ENCODE results near the gene PDCD11. TPM values are rescaled to one million over a fixed set of nuclear protein-coding genes. Genes with fewer than 3 reads are reported as not detected.

Gene PDCD11
- total RNA-seq, 2 experiments from 2014 or later: 13.3 to 16.4 TPM

GRCh38 chr10:103476046-103476768 is 79.8 kb downstream of the PDCD11 start:
- Histone ChIP-seq H3K27ac (ENCODE audit: low read depth in 1 of 2, low read length in 2 of 2) (no peak overlapping the region), H3K27me3 (ENCODE audit: control insufficient read depth in 1 of 2, insufficient read depth in 2 of 2, low read length in 2 of 2) (no peaks in the 10 kb centered on the region), H3K36me3 (ENCODE audit: insufficient read depth, low read length) (no peaks in the 10 kb centered on the region), H3K9me3 (ENCODE audit: control insufficient read depth in 1 of 2, insufficient read depth in 1 of 2, low read length in 2 of 2) (no peaks in the 10 kb centered on the region), H3K4me3 (ENCODE audit: low read length) (no peak overlapping the region), H3K4me1 (ENCODE audit: insufficient read depth, low read length) (peaks cover 36% of the 10 kb centered on the region)
- intact Hi-C loops (cut with DNase I, micrococcal nuclease): no loop called here
- peaks cover 12% of the 10 kb centered on the region for H3K4me1 Mint-ChIP-seq (ENCODE audit: low read depth)
- H3K9me3 Mint-ChIP-seq: no peaks in the 10 kb centered on the region
- no peak overlapping the region for H3K27ac Mint-ChIP-seq
- POLR2A ChIA-PET: no interaction called here
- no peak overlapping the region for H3K4me3 Mint-ChIP-seq
- no peak for TF ChIP-seq CTCF (IDR thresholded peaks at IDR 0.05)
- DNase-seq: peak in 2 of 14 experiments; percentile 32 to 53
- ATAC-seq (ENCODE audit: poor library complexity): no peak
- no peaks in the 10 kb centered on the region for H3K36me3 Mint-ChIP-seq (ENCODE audit: low read depth)
- H3K27me3 Mint-ChIP-seq: no peaks in the 10 kb centered on the region
- CTCF ChIA-PET: interaction anchor here (1.1 to 1.6 kb wide), 4 partner anchors 22 to 60 kb away, joined by 3 to 6 read pairs (median 4); no protein-coding TSS in a partner anchor

- no peak overlapping the region for H3K4me3 ChIP-seq (ENCODE audit: low read length)
- no peak overlapping the region for H3K27ac ChIP-seq (ENCODE audit: low read depth in 1 of 2, low read length in 2 of 2)
- DNase-seq (no peak), ATAC-seq (ENCODE audit: poor library complexity) (no peak)
- no peaks in the 10 kb centered on the region for H3K9me3 ChIP-seq (ENCODE audit: control insufficient read depth in 1 of 2, insufficient read depth in 1 of 2, low read length in 2 of 2)
- no peaks in the 10 kb centered on the region for H3K27me3 ChIP-seq (ENCODE audit: control insufficient read depth in 1 of 2, insufficient read depth in 2 of 2, low read length in 2 of 2)
- Mint-ChIP-seq H3K4me3 (no peak overlapping the region), H3K27me3 (no peaks in the 10 kb centered on the region), H3K4me1 (ENCODE audit: low read depth) (peaks cover 5% of the 10 kb centered on the region), H3K9me3 (no peaks in the 10 kb centered on the region), H3K36me3 (ENCODE audit: low read depth) (no peaks in the 10 kb centered on the region), H3K27ac (no peak overlapping the region)
- peaks cover 16% of the 10 kb centered on the region for H3K4me1 ChIP-seq (ENCODE audit: insufficient read depth, low read length)
- ChIA-PET POLR2A (no interaction called here), CTCF (no interaction called here)
- intact Hi-C loops (cut with DNase I, micrococcal nuclease): loop anchor here in 1 of 2 experiments (2.0 kb wide), 1 partner anchor 22 kb away; no protein-coding TSS in a partner anchor
- TF ChIP-seq CTCF (IDR thresholded peaks at IDR 0.05): no peak
- no peaks in the 10 kb centered on the region for H3K36me3 ChIP-seq (ENCODE audit: insufficient read depth, low read length)
Measured at GRCh38 chr10:103478671-103479070, 82.2 kb downstream of the PDCD11 start.

- H3K36me3 Mint-ChIP-seq (ENCODE audit: low read depth): no peaks in the 10 kb centered on the region
- no peak for TF ChIP-seq CTCF (IDR thresholded peaks at IDR 0.05)
- Histone ChIP-seq H3K36me3 (ENCODE audit: insufficient read depth, low read length) (no peaks in the 10 kb centered on the region), H3K27ac (ENCODE audit: low read depth in 1 of 2, low read length in 2 of 2) (no peak within 1 kb of the TSS), H3K4me3 (ENCODE audit: low read length) (no peak within 1 kb of the TSS), H3K27me3 (ENCODE audit: control insufficient read depth in 1 of 2, insufficient read depth in 2 of 2, low read length in 2 of 2) (no peaks in the 10 kb centered on the region), H3K4me1 (ENCODE audit: insufficient read depth, low read length) (peaks cover 16% of the 10 kb centered on the region), H3K9me3 (ENCODE audit: control insufficient read depth in 1 of 2, insufficient read depth in 1 of 2, low read length in 2 of 2) (no peaks in the 10 kb centered on the region)
- no peak within 1 kb of the TSS for H3K27ac Mint-ChIP-seq
- CTCF ChIA-PET: no interaction called here
- DNase-seq (no peak), ATAC-seq (ENCODE audit: poor library complexity) (no peak)
- H3K9me3 Mint-ChIP-seq: no peaks in the 10 kb centered on the region
- no peak within 1 kb of the TSS for H3K4me3 Mint-ChIP-seq
- intact Hi-C loops (cut with DNase I, micrococcal nuclease): loop anchor here in 1 of 2 experiments (2.0 kb wide), 1 partner anchor 22 kb away; no protein-coding TSS in a partner anchor
- POLR2A ChIA-PET: no interaction called here
- no peaks in the 10 kb centered on the region for H3K27me3 Mint-ChIP-seq
- peaks cover 5% of the 10 kb centered on the region for H3K4me1 Mint-ChIP-seq (ENCODE audit: low read depth)
Measured at GRCh38 chr10:103479135-103479534, 82.7 kb downstream of the PDCD11 start, which contains the start of gene CALHM3. CALHM3 (minus strand) TSS chr10:103479240; CDS start chr10:103479032, 208 bp downstream.
